NCI-H146 (cell line): ENCODE results near the gene NAE1.
"Not testable (repeated sequence)": the region's sequence is repeated elsewhere in the genome, so short reads cannot be mapped to it uniquely, and the experiment has no call there.

Experiments
- DNase-seq: peaks from one replicate; lab custom pipeline; 2025; lab: John Stamatoyannopoulos, UW

The NAE1 gene

GRCh38 chr16:66802159-66802558 is 28.6 kb downstream of the NAE1 start:
- no peak for DNase-seq

DNA sequence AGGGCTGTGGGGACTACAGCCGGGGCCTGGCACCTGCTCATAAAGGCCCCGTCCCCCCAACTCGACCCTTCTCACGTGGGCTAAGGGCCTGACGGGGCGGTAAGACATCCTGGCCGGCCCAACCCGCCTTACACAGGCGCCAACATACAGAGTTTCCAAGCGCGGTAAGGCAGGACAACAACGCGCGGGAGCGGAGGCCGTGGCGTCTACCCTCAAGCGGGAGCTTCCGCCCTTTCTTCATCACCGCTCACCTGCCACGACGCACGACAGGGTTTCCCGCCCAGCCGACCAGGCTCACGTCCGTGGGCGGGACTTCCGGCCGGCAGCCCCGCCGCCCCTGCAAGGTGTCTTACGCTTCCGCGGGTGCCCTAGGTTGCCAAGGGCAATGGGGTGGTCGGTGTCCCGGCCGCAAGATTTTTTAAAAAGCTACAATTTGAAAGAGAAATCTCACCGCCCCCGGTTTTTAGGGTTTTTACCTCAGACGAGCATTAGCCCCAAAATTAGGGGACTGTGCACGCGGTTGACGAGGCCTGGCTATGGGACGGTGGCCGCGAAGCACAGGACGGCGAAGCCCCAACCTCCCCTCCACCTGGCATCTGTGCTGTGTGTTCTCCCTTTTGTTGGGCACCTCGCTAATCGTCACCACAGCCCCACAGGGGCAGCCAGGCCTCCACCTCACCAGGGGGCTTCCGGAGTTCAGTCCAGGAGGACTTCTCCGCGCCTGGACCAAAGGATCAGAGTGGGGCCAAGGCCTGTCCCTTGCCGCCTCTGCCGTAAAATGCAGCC is 29.3 kb downstream of the NAE1 start, which contains the start of gene TERB1:
Gene TERB1 (minus strand): TSS at position 265 of the 786 bp plus-strand sequence. CDS start 4,786 bp downstream, outside the sequence.
- DNase-seq = no peak

GRCh38 chr16:66800856-66801255 is 29.9 kb downstream of the NAE1 start:
- DNase-seq = no peak

DNA sequence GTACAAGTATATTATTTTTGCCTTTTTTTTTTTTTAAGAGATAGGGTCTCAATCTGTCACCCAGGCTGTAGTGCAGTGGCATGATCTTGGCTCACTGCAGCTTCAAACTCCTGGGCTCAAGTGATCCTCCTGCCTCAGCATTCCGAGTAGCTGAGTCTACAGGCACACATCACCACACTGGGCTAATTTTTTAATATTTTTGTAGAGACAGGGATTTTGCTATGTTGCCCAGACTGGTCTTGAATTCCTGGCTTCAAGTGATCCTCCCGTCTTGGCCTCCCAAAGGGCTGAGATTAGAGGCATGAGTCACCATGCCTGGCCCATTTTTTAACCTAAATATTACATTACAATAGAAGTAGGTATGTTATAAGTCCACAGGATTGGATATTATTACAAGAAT is 32.6 kb downstream of the NAE1 start:
- no peak for DNase-seq

- not testable (repeated sequence) for DNase-seq
Measured at GRCh38 chr16:66793984-66794383, 36.8 kb downstream of the NAE1 start.

- DNase-seq = no peak
Measured at GRCh38 chr16:66790130-66790733, 40.5 kb downstream of the NAE1 start.

DNA sequence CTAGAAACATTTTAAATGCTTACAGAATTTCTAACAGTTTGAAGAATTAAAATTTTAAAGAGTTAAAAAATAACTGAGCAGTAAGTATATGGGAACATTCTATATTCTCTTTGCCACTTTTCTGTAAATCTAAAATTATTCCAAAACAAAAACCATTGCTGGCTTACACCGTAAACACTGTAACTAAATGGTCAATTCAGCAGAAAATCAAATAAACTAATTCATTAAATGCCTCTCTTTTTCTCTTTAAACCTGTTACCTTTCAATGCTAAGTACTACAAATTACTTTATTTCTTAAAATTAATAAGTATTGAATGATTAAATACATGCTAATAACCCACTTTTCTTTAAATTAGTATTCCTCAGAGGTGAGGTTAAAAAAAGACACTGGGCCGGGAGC is 43.3 kb downstream of the NAE1 start:
- no peak for DNase-seq

DNA sequence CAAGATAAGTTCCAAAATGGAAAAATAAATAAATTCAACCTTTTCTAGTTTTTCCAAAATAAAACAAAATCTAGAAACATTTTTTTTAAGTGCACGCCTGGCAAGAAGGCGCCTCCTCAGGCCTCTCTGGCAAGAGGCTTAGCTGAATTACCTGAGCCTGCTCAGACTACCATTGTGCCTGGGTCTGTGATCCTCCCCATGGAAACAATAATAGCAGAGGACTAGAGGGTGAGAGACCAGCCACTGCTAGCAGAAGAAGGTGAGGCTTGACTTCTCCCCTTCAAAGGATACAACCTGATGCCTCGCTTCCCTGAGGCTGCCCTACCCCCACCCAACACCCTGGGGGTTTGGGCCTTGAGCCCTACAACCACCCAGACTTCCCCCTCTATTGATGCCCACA is 44.2 kb downstream of the NAE1 start:
- no peak for DNase-seq

GRCh38 chr16:66776457-66776856 is 54.3 kb downstream of the NAE1 start:
- DNase-seq = no peak

- DNase-seq = no peak
Measured at GRCh38 chr16:66774981-66775380, 55.8 kb downstream of the NAE1 start.

GRCh38 chr16:66758086-66758485 is 72.7 kb downstream of the NAE1 start:
- no peak for DNase-seq

DNA sequence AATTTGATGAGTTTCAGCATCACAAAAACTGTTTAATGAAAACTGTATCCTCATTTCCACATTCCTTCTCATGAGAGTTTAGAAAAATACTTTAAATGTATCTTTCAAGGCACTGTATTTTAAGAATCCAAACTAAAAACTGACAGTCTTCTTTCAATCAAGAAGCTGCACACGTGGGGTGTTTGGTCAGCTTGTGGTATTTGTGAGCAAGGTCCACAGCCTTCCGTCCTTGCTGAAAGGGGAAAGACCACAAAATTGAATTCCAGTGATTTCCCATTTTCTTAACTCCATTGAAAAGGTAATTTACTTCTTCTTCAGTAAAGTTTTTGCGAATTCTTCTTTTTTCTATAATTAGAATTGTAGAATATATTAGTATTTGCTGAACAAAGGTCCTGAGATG is 76.0 kb downstream of the NAE1 start:
- DNase-seq = no peak

- DNase-seq = no peak
Measured at GRCh38 chr16:66754211-66754610, 76.6 kb downstream of the NAE1 start.

DNA sequence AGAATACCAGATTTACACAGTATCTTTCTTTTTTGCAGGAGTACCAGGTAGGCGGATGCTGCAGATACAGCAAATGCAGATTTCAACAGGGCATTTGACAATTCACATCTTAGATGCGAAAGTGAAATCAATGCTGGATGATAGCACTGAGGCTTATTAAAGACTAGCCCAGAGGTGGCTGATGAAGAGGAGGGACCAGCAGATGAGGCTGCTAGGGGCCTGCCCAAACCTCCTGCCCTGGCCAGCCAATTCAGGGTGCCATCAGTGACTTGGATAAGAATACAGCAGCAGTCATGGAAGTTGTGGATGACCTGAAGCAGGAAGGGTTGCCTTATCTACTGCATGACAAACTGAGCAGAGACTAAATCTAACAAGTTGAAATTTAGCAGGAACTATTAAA is 77.8 kb downstream of the NAE1 start:
- no peak for DNase-seq
